Limb (tissue), 2 donors: ENCODE results near the gene PTPRB.

Source experiments
- DNase-seq, 2 donors: peaks; one replicate each; pipeline ENCODE4 v3.0.0-alpha.2; 2016; ENCODE audit errors: extremely low spot score in 2 of 2

The PTPRB gene

DNA sequence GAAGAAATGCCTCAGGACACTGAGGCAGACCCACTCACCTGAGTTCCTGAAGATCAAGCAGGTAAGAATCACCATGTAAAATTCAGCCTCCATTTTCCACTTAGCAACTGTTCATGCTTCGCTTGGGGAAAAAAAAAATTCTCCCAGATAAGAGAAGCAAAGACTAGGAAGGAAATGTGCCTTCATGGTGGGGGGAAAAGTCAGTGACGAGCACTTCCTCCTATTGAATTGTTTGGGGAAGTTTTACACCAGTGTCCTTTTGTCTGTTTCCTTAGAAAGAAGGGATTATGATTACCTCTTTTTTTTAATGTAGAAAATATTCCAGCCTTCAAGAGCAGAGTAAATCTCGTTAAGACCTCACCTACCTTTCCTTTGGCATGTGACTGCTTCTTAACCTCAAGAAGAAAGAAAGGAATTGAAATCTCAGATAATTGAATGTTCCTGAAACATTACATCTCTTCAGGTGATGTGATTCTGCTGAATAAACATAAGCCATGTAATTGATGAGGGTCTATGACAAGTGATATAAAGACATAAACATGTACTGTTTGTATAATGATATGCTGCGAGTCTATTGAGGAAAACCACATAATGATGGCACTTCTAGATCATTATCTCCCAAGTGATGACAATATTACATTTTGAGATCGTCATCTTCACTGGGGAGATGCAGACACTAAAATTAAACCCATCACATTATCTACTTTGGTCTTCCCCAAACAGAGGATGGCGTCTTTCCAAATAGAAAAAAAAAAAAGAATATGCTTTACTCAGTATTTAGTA, at the start of gene PTPRB:
Gene PTPRB, minus strand, starts transcription at position 127 of the 783 bp plus-strand sequence. Its CDS starts 34 bp downstream, at position 93.
- no peak for DNase-seq

DNA sequence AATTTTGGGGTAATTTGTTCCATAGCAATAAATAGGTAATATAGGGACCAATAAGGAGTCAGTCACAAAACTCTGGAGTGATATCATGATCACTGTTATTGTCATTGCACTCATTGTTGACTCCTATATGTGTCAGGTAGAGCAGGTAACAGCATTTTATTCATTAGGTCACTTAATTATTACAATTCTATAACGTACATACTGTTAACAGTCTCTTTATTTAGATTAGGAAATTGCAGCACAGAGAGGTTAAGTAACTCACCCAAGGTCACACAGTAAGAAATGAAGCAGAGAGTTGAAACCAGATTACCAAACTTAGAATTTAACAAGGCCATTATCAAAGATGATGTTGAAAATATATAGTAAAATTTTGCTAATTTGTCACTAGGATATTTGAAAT, 49.7 kb upstream of the PTPRB start:
- DNase-seq = no peak

DNA sequence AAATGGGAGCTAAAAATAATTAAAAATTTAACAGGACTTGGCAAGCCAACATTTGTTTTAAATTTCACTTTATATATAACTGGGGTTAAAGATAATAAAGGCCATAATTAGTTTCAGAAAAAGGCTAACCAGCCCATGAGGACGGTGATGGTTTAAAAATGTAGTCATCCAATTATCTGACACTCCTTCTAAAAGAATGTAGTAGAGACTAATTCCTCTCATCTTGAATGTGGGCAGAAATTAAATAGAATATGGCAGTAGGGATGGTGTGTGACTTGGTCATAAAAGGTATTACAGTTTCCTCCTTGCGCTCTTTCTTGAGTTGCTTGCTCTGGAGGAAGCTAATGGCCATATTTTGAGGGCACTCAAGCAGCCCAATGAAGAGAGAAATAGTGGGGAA, 49.1 kb upstream of the PTPRB start:
- DNase-seq = no peak

DNA sequence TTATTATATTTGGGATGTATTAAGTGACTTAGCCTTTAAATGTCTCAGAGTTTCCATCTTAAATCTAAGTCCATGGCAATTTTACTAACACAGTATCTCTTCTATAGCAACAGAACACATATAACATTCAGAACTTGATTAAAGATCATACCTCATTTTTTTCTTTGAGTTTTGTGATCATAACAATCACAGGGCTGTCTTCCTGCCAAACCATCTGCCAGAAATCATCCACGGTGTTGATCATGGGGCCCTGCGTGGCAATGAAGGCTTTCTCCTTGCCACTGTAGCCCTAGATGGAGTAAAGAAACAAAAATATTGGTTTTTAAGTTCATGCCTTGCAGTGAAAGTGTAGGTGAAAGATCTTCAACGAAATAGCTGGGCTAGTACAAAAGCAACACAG, 46.7 kb upstream of the PTPRB start:
- DNase-seq = no peak

- DNase-seq = no peak
Observed at GRCh38 chr12:70671698-70672097, 34.5 kb upstream of the PTPRB start.

DNA sequence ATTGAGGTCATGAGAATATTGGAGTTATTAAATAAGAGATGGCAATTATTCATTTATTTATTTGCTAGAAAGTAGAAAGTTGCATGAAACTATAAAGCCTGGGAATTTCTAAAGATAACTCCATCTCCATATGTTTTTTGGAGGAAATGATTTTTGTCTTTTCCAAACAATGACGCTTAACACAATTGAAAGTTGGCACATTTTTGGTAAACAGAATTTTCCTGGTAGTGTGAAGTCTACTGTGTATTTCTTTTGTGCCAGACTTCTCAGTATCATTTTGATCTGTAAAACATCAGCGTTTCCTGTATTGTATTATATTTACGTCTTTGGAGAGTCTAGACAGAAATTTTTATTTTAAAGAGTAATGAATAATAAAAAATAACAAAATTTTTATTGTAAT, 33.7 kb upstream of the PTPRB start:
- no peak for DNase-seq

DNA sequence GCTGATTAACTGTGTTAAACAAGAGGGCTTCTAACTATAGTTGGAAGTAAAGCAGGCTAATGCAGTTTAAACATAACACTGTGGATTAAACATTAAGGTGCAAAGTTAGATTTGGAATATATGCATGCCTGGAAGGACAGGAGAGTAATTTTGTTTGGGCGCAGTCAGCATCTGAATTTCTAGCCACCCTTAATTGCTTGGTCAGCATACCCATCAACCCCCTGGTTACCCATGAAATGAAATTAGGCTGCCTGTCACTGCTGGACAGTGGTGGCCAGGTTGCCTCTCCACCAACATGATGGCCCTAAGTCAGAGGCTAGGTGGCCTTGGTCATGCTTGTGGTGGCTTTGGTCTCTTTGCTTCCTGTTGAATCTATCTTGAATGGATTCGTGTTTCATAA, 30.0 kb upstream of the PTPRB start:
- no peak for DNase-seq

DNA sequence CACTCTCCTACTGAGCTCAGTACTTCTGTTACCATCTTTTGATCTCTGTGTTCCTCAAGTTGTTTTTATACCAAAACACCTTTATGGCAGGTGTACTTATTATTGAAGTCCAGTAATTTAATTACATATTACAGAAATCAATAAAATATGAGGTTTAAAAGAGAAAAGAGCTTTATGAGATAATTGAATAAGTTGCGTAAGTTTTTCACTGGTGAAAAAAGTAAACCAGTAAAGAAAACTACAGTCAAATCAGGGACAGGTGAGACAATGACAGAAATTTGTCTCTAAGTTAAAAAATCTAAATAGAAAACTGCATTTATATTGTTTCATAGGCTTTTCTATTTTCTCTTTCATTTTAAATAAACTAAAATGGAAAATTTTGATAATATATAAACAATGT, 29.1 kb upstream of the PTPRB start:
- no peak for DNase-seq

- DNase-seq = no peak
Observed at GRCh38 chr12:70664465-70664881, 27.2 kb upstream of the PTPRB start.

GRCh38 chr12:70663838-70664237, 26.6 kb upstream of the PTPRB start:
- DNase-seq = no peak

- peak in 1 of 2 donors; percentile 30 for DNase-seq
Observed at GRCh38 chr12:70661466-70662161, 24.4 kb upstream of the PTPRB start.

DNA sequence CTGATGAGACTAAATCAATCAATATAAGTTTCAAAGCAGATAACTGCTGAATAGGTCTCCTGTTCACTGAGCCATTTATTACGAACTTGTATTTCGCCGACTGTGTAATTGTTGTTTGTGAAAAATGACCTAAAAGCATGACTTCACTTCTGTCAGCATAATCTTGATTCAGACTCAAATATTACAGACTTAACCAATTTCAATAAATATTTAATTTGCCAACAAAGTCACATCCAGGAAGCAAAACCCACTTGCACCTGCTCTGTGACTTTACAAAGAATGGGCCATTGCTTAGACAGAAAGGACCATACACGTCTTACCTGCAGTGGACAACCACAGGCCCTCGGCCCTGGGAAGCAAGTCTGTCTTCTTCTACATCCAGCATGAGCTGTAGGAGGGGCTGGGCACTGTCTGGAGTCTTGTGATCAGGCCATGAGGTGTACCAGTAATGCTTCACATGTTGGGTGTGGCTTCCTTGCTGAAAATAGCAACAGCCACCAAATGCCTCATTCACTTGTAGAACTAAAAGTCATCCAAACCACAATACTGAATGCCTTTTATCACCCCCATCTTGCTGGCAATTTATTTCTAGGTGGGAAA, 23.5 kb upstream of the PTPRB start:
- DNase-seq = no peak

DNA sequence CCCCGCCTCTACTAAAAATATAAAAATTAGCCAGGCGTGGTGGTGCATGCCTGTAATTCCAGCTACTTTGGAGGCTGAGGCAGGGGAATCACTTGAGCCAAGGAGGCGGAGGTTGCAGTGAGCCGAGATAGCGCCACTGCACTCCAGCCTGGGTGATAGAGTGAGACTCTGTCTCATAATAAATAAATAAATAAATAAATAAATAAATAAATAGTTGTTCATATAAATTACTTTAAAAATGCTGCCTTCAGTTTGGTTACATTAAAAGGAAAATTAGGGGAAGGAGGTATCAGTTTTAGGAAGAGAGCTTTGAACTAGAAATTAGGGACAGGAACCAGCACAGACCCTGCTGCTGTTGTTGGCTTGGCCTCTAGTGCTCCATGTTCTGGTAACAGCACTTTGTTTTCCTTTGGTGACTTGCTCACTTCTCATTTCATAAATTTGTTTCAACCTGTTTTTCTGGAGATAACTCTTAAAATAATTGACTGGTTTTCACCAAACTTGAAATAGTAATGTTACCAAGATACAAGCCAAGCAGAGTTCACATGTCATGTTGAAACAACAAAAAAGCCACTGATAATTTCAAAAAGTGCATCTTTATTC, 22.9 kb upstream of the PTPRB start:
- no peak for DNase-seq

GRCh38 chr12:70659077-70659606, 21.9 kb upstream of the PTPRB start:
- DNase-seq = no peak

GRCh38 chr12:70657616-70658286, 20.5 kb upstream of the PTPRB start:
- DNase-seq = no peak

DNA sequence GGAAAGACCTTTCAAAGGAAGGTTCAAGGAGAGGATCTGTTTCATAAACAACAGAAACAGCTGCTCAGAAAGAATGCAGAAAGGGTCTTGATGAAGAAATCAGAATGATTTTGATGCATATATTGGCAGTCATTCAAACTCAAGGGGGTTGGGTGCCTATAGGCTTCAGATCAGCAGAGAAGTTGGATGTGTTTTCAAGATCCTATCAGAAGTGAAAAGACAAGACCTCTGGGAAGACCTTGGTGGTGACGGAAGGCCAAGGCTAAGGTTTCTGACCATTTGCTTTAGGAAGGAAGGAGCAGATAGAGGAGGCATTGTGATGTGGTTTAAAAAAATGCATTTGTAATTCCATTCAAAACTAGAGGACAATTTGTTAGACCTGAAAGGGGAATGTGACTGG, 15.2 kb upstream of the PTPRB start:
- no peak for DNase-seq

- peak in 1 of 2 donors; percentile 27 for DNase-seq
Observed at GRCh38 chr12:70648831-70649230, 11.6 kb upstream of the PTPRB start.

GRCh38 chr12:70648191-70648590, 11.0 kb upstream of the PTPRB start:
- no peak for DNase-seq

GRCh38 chr12:70646850-70647249, 9.6 kb upstream of the PTPRB start:
- no peak for DNase-seq

DNA sequence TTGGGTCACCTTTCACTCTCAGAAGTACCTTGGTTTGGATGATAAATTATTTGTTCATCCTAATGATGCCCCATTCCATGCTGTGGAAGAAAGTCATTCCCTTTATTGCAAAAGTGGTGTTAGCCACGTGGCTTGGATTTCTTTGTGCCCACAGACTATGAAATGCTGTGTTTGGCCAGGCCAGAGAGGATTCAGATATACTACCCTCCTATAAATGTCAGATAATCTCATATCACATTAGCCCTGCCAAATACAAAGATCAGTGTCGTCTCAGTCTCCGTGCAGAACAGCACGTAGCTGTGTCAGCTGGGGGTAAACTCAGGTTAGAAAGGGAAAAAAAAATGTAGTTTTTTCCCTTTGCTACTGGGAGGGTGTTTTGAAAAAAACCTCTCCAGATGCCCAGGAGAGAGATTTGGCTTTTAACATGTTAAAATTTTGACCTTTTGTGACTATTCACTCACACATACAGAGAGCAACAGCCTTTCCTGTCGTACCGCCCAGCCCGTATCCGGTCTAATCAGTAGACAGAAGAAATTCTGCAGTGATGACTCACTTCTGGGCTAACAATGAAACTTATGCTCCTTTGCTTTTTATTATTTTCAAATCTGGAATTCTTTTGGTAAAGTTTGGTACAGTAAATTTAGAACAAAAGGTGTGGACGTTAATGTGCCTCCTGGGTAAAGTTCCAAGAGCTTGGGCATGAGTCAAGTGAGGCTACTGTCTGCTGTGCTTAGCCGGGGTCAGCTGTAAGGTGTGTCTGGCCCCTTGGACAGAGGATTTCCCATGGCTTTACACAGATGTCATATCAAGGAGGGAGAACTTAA, 8.5 kb upstream of the PTPRB start:
- peak in 1 of 2 donors; percentile 43 for DNase-seq
